GM21360 (cell line): Measurements from ENCODE around the gene ART4.
A peak's percentile ranks its signal among the peaks of the same experiment; 100 is the strongest.

ENCODE experiments used
- ATAC-seq: cut with Tn5 transposase; IDR thresholded peaks from one replicate; pipeline ENCODE4 v1.9.1; 2021; ENCODE audit warnings: mild to moderate bottlenecking, moderate library complexity; ENCODE audit not compliant: unreplicated experiment

ART4 gene

GRCh38 chr12:14811486-14811885 is 31.8 kb downstream of the ART4 start:
- ATAC-seq = no peak

- no peak for ATAC-seq
Observed at GRCh38 chr12:14810953-14811483, 32.3 kb downstream of the ART4 start.

GRCh38 chr12:14810167-14810952 is 33.0 kb downstream of the ART4 start:
- no peak for ATAC-seq

GRCh38 chr12:14803830-14804160 is 39.5 kb downstream of the ART4 start:
- ATAC-seq = peak; percentile 15

- ATAC-seq = peak; percentile 98
Observed at GRCh38 chr12:14803011-14803829, 40.1 kb downstream of the ART4 start, which contains the start of the genes C12orf60 and WBP11. Gene C12orf60, plus strand, starts transcription at chr12:14803670. Its CDS starts 19,266 bp downstream, at chr12:14822936. Gene WBP11, minus strand, starts transcription at chr12:14803478. Its CDS starts 2,095 bp downstream, at chr12:14801383.

- no peak for ATAC-seq
Observed at GRCh38 chr12:14802721-14803010, 40.7 kb downstream of the ART4 start.

GRCh38 chr12:14802247-14802646 is 41.1 kb downstream of the ART4 start:
- ATAC-seq = no peak

- no peak for ATAC-seq
Observed at GRCh38 chr12:14795028-14795448, 48.3 kb downstream of the ART4 start.

- no peak for ATAC-seq
Observed at GRCh38 chr12:14785568-14785967, 57.8 kb downstream of the ART4 start.

- ATAC-seq = no peak
Observed at GRCh38 chr12:14784471-14784870, 58.9 kb downstream of the ART4 start.

GRCh38 chr12:14782756-14783155 is 60.6 kb downstream of the ART4 start:
- ATAC-seq = peak; percentile 60

- no peak for ATAC-seq
Observed at GRCh38 chr12:14781563-14781962, 61.8 kb downstream of the ART4 start.

- no peak for ATAC-seq
Observed at GRCh38 chr12:14780859-14781258, 62.5 kb downstream of the ART4 start.

GRCh38 chr12:14779834-14780233 is 63.5 kb downstream of the ART4 start:
- no peak for ATAC-seq

GRCh38 chr12:14777271-14777670 is 66.1 kb downstream of the ART4 start:
- ATAC-seq = no peak

- no peak for ATAC-seq
Observed at GRCh38 chr12:14776236-14776961, 66.9 kb downstream of the ART4 start.

GRCh38 chr12:14775636-14775980 is 67.7 kb downstream of the ART4 start:
- ATAC-seq = no peak
